CD4-positive, alpha-beta T cell (primary cell): Measurements from ENCODE around the gene TLR8. TPM values are rescaled to one million over a fixed set of nuclear protein-coding genes. Genes with fewer than 3 reads are reported as not detected.

ENCODE experiments used
- ATAC-seq: fragments of 200-7000 bp; cut with Tn5 transposase; one replicate; pipeline ENCODE4 v1.10.0; 2022; ENCODE audit warnings: mild to moderate bottlenecking; ENCODE audit not compliant: poor library complexity
- CTCF ChIA-PET: fragments of 350-600 bp; sonication (Branson Sonifier 250); formaldehyde crosslinking; loops from one replicate; lab custom pipeline; 2021; ENCODE audit warnings: antibody characterized with exemption, inconsistent platforms; lab: Charles Lee
- POLR2A ChIA-PET: fragments of 350-600 bp; sonication (Branson Sonifier 250); formaldehyde crosslinking; loops from one replicate; lab custom pipeline; 2021; ENCODE audit warnings: antibody characterized with exemption, inconsistent platforms; lab: Charles Lee
- DNase-seq, 14 experiments: peaks; one replicate each; pipeline ENCODE4 v3.0.0-alpha.2; 2013 to 2020; ENCODE audit warnings: mixed read lengths in 2 of 14
- H3K27ac ChIP-seq, 2 donors: one replicate each; pipeline versions ENCODE4 v1.5.1 to v1.7.0; 2013; ENCODE audit warnings: low read length in 2 of 2, low read depth in 1 of 2, mild to moderate bottlenecking in 1 of 2
- H3K27me3 ChIP-seq, 2 experiments: 1 replicate in 1 of 2; 2 replicates in 1 of 2; pipeline versions ENCODE4 v1.6.1 to v1.7.0; 2013; ENCODE audit warnings: low read length in 2 of 2, control low read depth in 1 of 2, mild to moderate bottlenecking in 1 of 2, moderate library complexity in 1 of 2; ENCODE audit not compliant: insufficient read depth in 2 of 2, control insufficient read depth in 1 of 2
- H3K36me3 ChIP-seq: one replicate; pipeline ENCODE4 v1.6.1; 2013; ENCODE audit warnings: low read length, control low read depth; ENCODE audit not compliant: insufficient read depth
- H3K4me1 ChIP-seq: one replicate; pipeline ENCODE4 v1.6.1; 2013; ENCODE audit warnings: low read length, control low read depth; ENCODE audit not compliant: insufficient read depth
- H3K4me3 ChIP-seq: one replicate; pipeline ENCODE4 v1.5.1; 2013; ENCODE audit warnings: mild to moderate bottlenecking, low read length, moderate library complexity
- H3K9me3 ChIP-seq, 2 experiments: 1 replicate in 1 of 2; 2 replicates in 1 of 2; pipeline versions ENCODE4 v1.6.1 to v1.7.0; 2013; ENCODE audit warnings: low read length in 2 of 2, mild to moderate bottlenecking in 2 of 2, control low read depth in 1 of 2, moderate library complexity in 1 of 2; ENCODE audit not compliant: control insufficient read depth in 1 of 2, insufficient read depth in 1 of 2
- H3K27ac Mint-ChIP-seq: one replicate; pipeline ENCODE4 v1.8.0; 2020; ENCODE audit warnings: mixed read lengths
- H3K27me3 Mint-ChIP-seq: one replicate; pipeline ENCODE4 v1.8.0; 2021; ENCODE audit warnings: mixed read lengths
- H3K36me3 Mint-ChIP-seq: one replicate; pipeline ENCODE4 v1.8.0; 2021; ENCODE audit warnings: low read depth, mixed read lengths
- H3K4me1 Mint-ChIP-seq: one replicate; pipeline ENCODE4 v1.8.0; 2021; ENCODE audit warnings: low read depth, mixed read lengths
- H3K4me3 Mint-ChIP-seq: one replicate; pipeline ENCODE4 v1.8.0; 2020; ENCODE audit warnings: mild to moderate bottlenecking, mixed read lengths
- H3K9me3 Mint-ChIP-seq: one replicate; pipeline ENCODE4 v1.8.0; 2020; ENCODE audit warnings: mixed read lengths
- CTCF ChIP-seq: fragments of 200-600 bp; IDR thresholded peaks from one replicate; pipeline ENCODE4 v1.8.0; 2022; ENCODE audit warnings: antibody characterized with exemption, mild to moderate bottlenecking
- intact Hi-C, 2 experiments: fragments of 100-400 bp; cut with DNase I in 1 of 2; cut with micrococcal nuclease in 1 of 2; formaldehyde crosslinking; loops; one replicate each; pipeline versions ENCODE4 v1.15.1 to v1.9.0; 2023 to 2025; cut with DNase I, micrococcal nuclease
- total RNA-seq, 174 experiments: library from RNA in 2 of 174; stranded (reverse) in 2 of 174; gene quantifications; one replicate each; pipeline ENCODE4 v1.2.3 and lab custom pipeline; 2021 to 2026

The TLR8 gene
- total RNA-seq, 2 experiments from 2014 or later: 0.08 TPM

- H3K4me3 Mint-ChIP-seq: peak overlapping the region; percentile 75
- H3K4me1 Mint-ChIP-seq: peaks cover 58% of the 10 kb centered on the region
- H3K27ac Mint-ChIP-seq: peak overlapping the region; percentile 95
- ChIA-PET POLR2A (interaction anchor here (0.5 to 17.7 kb wide), 16 partner anchors 10 to 743 kb away, joined by 3 to 1050 read pairs (median 5); partner anchors contain the start of genes PRPS2 and TMSB4X), CTCF (interaction anchor here (0.5 to 5.7 kb wide), 63 partner anchors 9 to 1082 kb away, joined by 3 to 181 read pairs (median 5); partner anchors contain the start of genes GEMIN8, RAB9A and TMSB4X)
- H3K4me3 ChIP-seq: no peak overlapping the region
- ATAC-seq: peak; percentile 21
- H3K27me3 ChIP-seq: no peaks in the 10 kb centered on the region
- peak; percentile 60 to 87 (median 69) for DNase-seq
- no peaks in the 10 kb centered on the region for H3K36me3 ChIP-seq
- H3K27ac ChIP-seq: peak overlapping the region; percentile 29 to 59
- no peaks in the 10 kb centered on the region for H3K27me3 Mint-ChIP-seq
- no peaks in the 10 kb centered on the region for H3K36me3 Mint-ChIP-seq
- peaks cover 49% of the 10 kb centered on the region for H3K4me1 ChIP-seq
- no peaks in the 10 kb centered on the region for H3K9me3 Mint-ChIP-seq
- H3K9me3 ChIP-seq: no peaks in the 10 kb centered on the region
- intact Hi-C loops: loop anchor here (1.0 to 10.0 kb wide), 4 partner anchors 146 to 700 kb away; no protein-coding TSS in a partner anchor
- peak; percentile 84 for TF ChIP-seq CTCF
Observed at GRCh38 chrX:12946838-12947544, 40.6 kb downstream of the TLR8 start.

- Histone ChIP-seq H3K9me3 (no peaks in the 10 kb centered on the region), H3K4me1 (peaks cover 55% of the 10 kb centered on the region), H3K36me3 (no peaks in the 10 kb centered on the region), H3K4me3 (no peak overlapping the region), H3K27ac (peak overlapping the region; percentile 29 to 59), H3K27me3 (no peaks in the 10 kb centered on the region)
- ATAC-seq (no peak), DNase-seq (no peak)
- no peak for TF ChIP-seq CTCF
- ChIA-PET POLR2A (interaction anchor here (1.1 to 17.7 kb wide), 9 partner anchors 25 to 540 kb away, joined by 3 to 1050 read pairs (median 17); partner anchors contain the start of gene TMSB4X), CTCF (interaction anchor here (1.2 to 5.7 kb wide), 11 partner anchors 19 to 542 kb away, joined by 3 to 181 read pairs (median 17); partner anchors contain the start of gene TMSB4X)
- H3K4me1 Mint-ChIP-seq: peaks cover 64% of the 10 kb centered on the region
- no peaks in the 10 kb centered on the region for H3K27me3 Mint-ChIP-seq
- peak overlapping the region; percentile 30 for H3K4me3 Mint-ChIP-seq
- no peaks in the 10 kb centered on the region for H3K36me3 Mint-ChIP-seq
- peak overlapping the region; percentile 95 for H3K27ac Mint-ChIP-seq
- H3K9me3 Mint-ChIP-seq: no peaks in the 10 kb centered on the region
- intact Hi-C loops: loop anchor here (1.0 to 10.0 kb wide), 4 partner anchors 145 to 700 kb away; no protein-coding TSS in a partner anchor
Observed at GRCh38 chrX:12947545-12948235, 41.3 kb downstream of the TLR8 start.

- POLR2A ChIA-PET: interaction anchor here (1.4 to 17.7 kb wide), 6 partner anchors 24 to 540 kb away, joined by 3 to 1050 read pairs (median 34); partner anchors contain the start of gene TMSB4X
- DNase-seq: no peak
- H3K27me3 Mint-ChIP-seq: no peaks in the 10 kb centered on the region
Observed at GRCh38 chrX:12948495-12948894, 42.1 kb downstream of the TLR8 start.

More at GRCh38 chrX:12948495-12948894, 42.1 kb downstream of the TLR8 start:
- Mint-ChIP-seq H3K9me3 (no peaks in the 10 kb centered on the region), H3K36me3 (no peaks in the 10 kb centered on the region), H3K27ac (peak overlapping the region; percentile 95), H3K4me3 (peak overlapping the region; percentile 30), H3K4me1 (peaks cover 72% of the 10 kb centered on the region)
- Histone ChIP-seq H3K27me3 (no peaks in the 10 kb centered on the region), H3K27ac (peak overlapping the region; percentile 31 to 91), H3K4me3 (no peak overlapping the region), H3K4me1 (peaks cover 63% of the 10 kb centered on the region), H3K9me3 (no peaks in the 10 kb centered on the region), H3K36me3 (no peaks in the 10 kb centered on the region)
- CTCF ChIA-PET: interaction anchor here (1.2 to 5.7 kb wide), 6 partner anchors 26 to 697 kb away, joined by 3 to 181 read pairs (median 21); partner anchors contain the start of gene TMSB4X
- no peak for TF ChIP-seq CTCF
- intact Hi-C loops: loop anchor here in 1 of 2 experiments (5.0 to 10.0 kb wide), 2 partner anchors 396 to 699 kb away; no protein-coding TSS in a partner anchor
- no peak for ATAC-seq
